Stimulated activated CD8-positive, alpha-beta memory T cell treated with anti-CD3 and anti-CD28 coated beads, Interleukin-15, amount 100 ng/mL, for 4 hours (primary cell): ENCODE results near the gene BMPR1A.
A peak's percentile ranks its signal among the peaks of the same experiment; 100 is the strongest.
"Not testable (repeated sequence)": the region's sequence is repeated elsewhere in the genome, so short reads cannot be mapped to it uniquely, and the experiment has no call there.

Source experiments
- DNase-seq, 2 donors: peaks; one replicate each; pipeline ENCODE4 v3.0.0-alpha.2; 2020; ENCODE audit warnings: low read depth in 2 of 2

The BMPR1A gene

DNA sequence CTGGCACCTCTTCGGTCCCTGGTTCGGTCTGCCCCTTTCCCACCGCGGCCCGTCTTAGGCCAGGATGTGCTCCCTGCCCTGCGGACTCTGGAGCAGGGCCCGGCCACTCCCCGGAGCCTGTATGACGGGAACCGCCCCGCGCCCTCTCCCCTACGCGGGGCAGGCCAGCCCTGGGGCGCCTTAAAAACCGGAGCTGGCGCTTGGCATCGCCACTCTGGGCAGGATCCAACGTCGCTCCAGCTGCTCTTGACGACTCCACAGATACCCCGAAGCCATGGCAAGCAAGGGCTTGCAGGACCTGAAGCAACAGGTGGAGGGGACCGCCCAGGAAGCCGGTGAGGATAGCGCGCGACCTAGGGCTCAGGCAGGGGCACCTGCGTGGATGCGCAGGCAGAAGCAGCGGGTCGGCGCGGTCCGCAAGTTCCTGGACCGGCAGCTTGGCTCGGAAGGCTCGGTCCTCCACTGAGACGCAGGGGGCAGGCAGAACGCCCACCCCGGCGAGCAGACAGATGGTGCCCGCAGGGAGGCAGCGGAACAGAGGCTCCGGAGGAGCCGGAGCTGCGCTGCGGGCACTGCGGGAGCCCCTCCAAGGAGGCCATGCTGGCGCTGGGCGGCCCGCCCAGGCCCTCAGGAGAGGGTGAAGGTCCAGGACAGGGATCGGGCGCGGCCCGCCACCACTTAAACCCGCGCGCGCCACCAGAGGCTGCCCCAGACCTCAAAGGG lies 212.0 kb downstream of the BMPR1A start, which contains the start of gene ADIRF:
ADIRF (plus strand) TSS at position 212 of the 723 bp plus-strand sequence; CDS start at position 275, 63 bp downstream.
- DNase-seq: no peak

DNA sequence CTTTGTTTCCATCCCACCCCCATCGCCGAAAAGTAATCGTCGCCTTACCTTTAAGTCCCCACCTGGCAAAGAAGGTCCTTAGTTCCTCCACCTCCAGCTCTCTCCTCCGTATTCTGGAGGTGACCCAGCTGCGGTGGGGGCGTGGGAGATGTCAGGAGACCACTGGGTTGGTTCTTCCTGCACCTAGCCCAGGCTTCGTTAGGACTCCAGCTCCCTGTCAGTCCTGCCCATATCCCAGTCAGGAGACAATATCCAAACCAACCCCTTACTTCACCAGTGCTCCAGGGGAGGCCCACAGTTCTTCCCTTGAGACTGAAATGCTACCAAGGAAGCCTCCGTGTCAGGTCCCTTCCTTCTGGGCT lies 212.6 kb downstream of the BMPR1A start:
- no peak for DNase-seq

DNA sequence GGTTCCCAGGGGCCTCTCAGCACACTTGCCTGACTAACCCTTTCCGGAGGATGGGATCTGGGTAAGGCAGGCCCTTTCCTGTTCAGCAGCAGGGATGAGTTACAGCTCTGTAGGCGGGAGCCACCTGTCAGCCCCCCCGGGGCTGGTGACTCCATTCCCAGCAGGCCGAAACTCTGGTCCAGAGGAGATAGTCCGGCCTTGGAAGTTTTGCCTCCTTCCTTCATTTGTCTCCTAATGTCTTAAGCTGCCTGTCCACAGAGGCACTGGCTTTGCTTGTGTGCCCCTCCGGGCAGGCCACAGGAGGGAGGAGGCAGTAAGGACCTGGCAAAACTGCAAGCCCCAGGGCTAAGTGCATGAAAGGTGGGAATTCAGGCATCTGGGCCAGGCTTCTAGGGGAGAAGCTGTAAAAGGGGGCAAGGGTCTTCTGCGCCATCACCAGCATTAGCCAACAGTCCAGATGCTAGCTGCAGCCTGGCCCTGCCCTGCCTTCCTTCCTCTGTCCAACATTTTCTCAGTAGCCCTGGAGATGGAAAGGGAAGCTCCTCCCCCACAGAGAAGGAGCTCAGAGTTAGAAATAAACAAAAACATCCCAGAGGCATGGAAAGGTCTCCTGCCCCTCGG lies 213.1 kb downstream of the BMPR1A start:
- no peak for DNase-seq

DNA sequence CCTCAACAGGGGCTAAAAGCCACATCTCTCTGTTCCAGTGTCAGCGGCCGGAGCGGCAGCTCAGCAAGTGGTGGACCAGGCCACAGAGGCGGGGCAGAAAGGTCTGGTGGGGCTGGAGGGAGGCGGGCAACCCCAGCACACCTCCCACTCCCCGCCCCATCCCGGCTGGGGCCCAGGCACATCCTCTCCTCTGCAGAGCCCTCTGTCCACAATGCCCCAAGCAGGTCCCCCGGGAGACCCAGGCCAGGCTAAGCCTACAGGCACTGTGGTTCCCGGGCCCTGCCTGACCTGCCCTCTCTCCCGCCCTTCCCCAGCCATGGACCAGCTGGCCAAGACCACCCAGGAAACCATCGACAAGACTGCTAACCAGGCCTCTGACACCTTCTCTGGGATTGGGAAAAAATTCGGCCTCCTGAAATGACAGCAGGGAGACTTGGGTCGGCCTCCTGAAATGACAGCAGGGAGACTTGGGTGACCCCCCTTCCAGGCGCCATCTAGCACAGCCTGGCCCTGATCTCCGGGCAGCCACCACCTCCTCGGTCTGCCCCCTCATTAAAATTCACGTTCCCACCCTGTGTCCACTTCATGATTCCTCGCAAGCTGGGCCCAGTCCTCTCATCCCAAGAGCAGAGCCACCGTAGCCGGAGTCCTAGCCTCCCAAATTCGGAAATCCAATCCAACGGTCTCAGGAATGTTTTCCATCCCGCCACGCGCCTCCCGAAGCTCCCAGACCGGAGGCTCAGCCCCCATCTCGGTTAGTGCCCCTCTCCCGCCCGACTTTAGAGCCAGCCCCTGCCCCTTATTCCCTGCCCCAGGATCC lies 214.0 kb downstream of the BMPR1A start:
- no peak for DNase-seq

DNA sequence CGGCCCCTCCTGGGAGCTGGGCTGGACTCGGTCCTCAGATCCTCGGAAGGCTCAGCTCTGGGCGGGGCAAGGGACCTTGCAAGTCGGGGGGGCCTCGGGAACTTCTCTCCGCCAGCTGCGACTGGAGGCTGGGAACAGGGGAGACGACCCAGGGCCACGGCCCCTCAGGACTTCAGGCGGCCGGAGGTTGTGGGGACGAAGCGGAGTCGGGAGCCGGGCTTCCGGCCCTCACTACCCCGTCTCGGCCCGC lies 214.5 kb downstream of the BMPR1A start:
- DNase-seq: no peak

DNA sequence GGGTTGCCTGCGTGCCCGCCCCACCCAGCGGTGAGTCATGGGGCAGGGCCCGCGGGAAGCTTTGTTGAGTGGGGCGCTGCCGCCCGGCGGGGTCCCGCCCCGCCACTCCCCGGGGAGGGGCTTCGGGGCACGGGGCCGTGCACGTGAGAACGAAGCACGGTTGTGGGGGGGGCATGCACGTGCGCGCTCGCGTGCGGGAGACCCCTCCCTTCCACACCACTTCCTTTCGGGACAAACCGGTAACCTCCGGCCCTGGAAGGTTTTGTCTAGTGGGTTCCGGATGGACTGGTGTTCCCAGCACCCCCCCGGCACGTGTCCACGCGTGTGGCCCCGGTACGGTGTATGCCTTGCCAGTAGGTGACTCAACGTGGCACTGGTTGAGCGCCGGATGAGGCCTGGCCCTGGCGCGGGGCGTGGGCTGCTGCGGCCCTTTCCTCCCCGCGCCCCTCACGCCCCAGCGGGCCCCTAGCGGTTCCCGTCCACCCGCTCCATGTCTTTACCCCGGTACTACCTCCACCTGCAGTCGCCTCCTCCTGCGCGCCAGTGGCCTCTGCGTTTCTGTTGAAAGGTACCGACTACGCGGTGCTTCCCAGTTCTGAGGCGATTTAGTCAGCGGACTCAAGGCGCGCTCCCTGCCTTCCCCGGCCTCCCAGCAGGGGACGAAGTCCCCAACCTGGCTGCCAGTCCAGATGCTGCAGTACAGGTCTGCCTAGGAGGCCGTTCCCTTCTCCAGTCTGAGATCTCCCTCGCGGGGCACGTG lies 215.0 kb downstream of the BMPR1A start:
- peak; percentile 70 to 80 for DNase-seq

DNA sequence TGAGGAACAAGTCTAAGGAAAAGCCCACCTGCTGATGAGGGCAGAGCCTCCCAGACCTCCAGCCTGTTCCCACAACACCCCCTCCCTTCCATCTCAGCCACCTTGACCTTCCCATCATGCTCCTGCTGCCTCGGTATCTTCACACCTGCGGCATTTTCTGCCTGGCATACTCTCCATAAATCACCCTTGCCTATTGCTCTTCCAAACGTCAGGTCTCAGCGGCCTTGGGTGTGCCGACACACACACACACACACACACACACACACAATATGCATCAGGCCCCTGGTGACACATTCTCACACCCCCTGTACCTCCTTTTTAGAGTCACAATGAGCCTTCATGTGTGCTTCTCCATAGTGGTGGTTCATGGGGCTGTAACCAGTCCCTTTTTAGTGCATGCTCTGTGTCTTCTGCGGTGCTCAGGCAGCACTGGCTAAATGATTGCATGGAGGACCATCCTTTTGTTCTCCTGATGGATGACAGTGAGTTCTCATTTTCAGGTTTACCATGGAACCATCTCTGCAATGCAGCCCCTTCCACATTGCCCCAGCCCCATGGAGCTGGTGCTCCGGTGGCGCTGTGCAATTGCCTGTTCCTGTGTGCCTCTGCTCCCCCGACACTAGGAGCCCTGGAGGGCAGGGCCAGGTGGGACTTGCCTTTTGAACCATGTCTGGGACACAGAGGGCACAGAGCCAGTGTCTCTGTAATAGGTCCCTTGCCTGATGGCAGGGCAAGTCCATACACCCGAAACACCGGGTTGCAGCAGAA lies 216.4 kb downstream of the BMPR1A start:
- DNase-seq: no peak

DNA sequence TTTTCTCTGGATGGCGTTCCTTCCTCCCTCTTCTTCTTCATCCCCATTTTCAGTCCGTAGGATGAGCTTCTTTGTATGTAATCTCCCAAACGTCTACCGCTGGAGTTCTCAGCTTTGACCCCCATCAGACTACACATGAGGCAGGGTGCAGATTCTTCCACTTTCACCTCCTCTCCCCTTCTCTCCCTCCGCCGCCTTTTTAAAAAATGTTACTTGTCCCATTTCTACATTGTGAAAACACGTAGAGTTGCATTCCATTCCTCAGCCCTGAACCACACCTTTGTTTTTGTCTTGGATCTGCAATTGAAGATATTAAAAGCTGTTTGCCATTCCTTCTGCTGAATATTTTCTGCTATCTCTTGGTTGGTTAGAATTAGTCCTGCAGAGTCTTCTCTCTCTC lies 218.1 kb downstream of the BMPR1A start:
- DNase-seq: no peak

DNA sequence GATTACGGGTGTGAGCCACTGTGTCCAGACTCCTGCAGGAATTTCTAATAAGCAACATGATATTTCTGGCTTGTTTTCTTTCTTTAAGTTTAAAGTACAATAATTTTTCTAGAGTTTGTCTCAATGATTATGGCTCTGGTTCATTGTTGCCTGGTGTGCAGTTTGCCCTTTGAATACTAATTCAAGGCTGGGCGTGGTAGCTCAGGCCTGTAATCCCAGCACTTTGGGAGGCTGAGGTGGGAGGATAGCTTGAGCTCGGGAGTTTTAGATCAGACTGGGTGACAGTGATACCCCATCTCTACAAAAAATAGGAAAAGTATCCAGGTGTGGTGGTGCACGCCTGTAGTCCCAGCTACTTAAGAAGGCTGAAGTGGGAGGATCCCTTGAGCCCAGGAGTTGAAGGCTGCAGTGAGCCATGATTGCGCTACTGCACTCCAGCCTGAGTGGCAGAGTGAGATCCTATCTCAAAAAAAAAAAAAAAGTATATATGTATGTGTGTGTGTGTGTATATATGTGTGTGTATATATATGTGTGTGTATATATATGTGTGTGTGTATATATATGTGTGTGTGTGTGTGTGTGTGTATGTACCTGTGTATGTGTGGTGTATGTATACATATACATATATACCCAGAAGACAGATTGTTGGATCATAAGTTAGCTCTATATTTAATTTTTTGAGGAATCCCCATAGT lies 220.1 kb downstream of the BMPR1A start:
- no peak for DNase-seq

DNA sequence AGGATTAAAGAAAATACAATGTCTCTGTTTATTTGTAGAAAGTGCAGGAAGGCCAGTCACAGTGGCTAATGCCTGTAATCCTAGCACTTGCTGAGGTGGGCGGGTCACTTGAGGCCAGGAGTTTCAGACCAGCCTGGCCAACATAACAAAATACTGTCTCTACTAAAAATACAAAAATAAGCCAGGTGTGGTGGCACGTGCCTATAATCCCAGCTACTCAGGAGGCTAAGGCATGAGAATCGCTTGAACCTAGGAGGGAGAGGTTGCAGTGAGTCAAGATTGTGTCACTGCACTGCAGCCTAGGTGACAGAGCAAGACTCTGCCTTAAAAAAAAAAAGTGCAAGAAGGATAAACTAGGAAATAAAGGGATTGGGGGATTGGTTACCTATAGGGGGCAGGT lies 222.0 kb downstream of the BMPR1A start:
- not testable (repeated sequence) for DNase-seq

DNA sequence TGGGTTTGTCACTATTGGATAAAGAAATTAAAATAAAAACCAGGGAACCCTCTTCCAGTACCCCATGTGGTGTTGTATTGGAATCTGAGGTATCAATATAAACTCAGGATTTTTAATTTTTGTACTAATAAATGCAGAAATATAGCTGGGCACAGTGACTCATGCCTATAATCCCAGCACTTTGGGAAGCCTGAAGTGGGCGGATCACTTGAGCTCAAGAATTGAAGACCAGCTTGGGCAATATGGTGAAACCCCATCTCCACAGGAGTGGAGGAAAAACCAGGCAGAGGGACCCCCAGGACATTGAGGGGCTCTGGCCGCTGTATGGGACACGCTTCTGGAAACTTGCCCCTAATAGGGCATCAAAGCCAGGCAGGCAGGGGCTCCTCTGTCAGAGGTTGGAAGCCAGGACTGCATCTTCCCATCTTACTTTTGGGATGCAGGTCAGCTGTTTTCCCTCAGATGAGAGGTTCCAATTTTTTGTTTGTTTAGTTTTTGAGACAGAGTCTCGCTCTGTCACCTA lies 222.9 kb downstream of the BMPR1A start:
- no peak for DNase-seq

DNA sequence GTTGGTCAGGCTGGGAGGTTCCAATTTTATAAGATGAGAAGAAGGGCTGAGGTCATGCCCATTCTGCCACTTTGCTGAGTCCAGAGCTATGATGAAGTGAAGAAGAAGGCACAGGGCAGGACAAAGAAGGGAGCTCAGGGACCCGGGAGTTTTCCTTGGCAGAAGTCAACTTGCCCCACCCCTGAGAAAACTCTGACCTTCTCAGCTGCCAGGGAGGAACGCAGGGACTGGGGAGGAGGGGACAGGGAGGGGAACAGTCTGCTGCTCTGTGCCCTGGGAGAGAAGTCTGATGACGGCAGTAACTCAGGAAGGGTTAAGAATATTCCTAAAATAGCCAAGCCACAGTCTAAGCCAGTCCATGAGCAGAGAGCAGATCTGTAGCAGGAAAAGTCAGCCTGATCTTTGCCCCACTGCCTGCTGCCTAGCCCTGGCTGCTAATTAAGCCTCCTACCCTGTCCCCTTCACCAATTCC lies 223.6 kb downstream of the BMPR1A start:
- no peak for DNase-seq

DNA sequence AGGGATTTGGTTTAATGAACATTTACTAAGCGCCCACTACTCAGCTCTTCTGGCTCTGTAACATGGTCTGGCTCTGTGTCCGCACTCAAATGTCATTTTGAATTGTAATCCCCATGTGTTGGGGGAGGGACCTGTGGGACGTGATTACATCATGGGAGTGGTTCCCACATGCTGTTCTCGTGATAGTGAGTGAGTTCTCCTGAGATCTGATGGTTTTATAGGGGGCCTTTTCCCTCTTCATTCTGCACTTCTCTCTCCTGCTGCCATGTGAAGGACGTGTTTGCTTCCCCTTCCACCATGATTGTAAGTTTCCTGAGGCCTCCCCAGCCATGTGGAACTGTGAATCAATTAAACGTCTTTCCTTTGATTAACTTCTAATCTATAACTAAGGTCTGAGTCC lies 224.6 kb downstream of the BMPR1A start:
- DNase-seq: not testable (repeated sequence)

DNA sequence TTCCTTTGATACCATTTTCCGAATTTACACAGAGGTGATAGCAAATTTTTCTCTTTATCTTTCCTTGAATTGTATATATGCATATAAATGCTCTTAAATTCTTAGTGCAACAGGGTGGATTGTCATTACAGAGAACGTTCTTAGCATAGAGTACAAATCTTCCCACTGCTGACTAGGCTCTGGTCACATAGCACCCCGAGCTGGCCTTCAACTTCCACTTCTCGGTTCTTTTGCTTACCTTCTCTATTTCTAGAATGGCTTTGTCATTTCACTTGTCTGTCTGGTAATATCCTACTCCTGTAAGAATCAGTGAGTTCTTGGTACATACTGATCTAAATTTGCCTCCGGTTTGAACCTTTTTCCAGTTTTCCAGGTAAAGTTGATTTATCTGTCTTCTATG lies 225.3 kb downstream of the BMPR1A start:
- DNase-seq: no peak
